ENCODE results near the gene ITPRID2. TPM values are rescaled to one million over a fixed set of nuclear protein-coding genes. Genes with fewer than 3 reads are reported as not detected.

Gene ITPRID2
- total and polyA plus RNA-seq, 2 of the 4 experiments (the other 2 are of a cell fraction), result 74.1 to 187 TPM

- no peaks in the 10 kb centered on the region for H4K20me1 ChIP-seq (ENCODE audit: insufficient read depth, low read length)
- intact Hi-C loops (cut with micrococcal nuclease) (no loop called here), dilution Hi-C loops (cut with HindIII; ENCODE audit: low sequenced_read_pairs, unreplicated experiment) (no loop called here), in situ Hi-C loops (cut with MboI; ENCODE audit: low sequenced_read_pairs) (no loop called here)
- no peak overlapping the region for H3K18ac ChIP-seq (ENCODE audit: low read depth, low read length)
- WGBS, 2 experiments (ENCODE audit: extremely low coverage in 2 of 2, insufficient read length in 1 of 2), result no CpG with 5 or more reads among the region's 1 CpG
- H3K56ac ChIP-seq (ENCODE audit: extremely low read depth, insufficient read depth, low read length), result no peak overlapping the region
- ATAC-seq (ENCODE audit: low read depth), result no peak
- no peak overlapping the region for H3K4me3 ChIP-seq (ENCODE audit: insufficient read depth, low read depth, low read length)
- DNase-seq, result no peak
- H2BK120ac ChIP-seq (ENCODE audit: low read depth, low read length), result no peak overlapping the region
- no peak overlapping the region for H3K4ac ChIP-seq (ENCODE audit: low read depth, low read length)
- no peaks in the 10 kb centered on the region for H3K9me1 ChIP-seq (ENCODE audit: insufficient read depth, low read length)
- H4K91ac ChIP-seq (ENCODE audit: insufficient read depth, low read depth, low read length), result no peak overlapping the region
- ChIA-PET POLR2A (ENCODE audit: unreplicated experiment) (no interaction called here), CTCF (interaction anchor here (0.6 kb wide), 1 partner anchor 1755 kb away, joined by 3 read pairs; no protein-coding TSS in a partner anchor)
- H2AK9ac ChIP-seq (replicated peaks; ENCODE audit: low read depth, low read length, poor library complexity), result no peak overlapping the region
- no peak overlapping the region for H3K14ac ChIP-seq (replicated peaks; ENCODE audit: low read depth, low read length)
- no peak overlapping the region for H2AFZ ChIP-seq (replicated peaks; ENCODE audit: low read length, poor library complexity)
- no TSS peak for BruUV-seq (replicated peaks)
- TF ChIP-seq CTCF (conservative IDR thresholded peaks at IDR 0.05; ENCODE audit: low read depth, low read length) (no peak), FOS (IDR thresholded peaks at IDR 0.05; ENCODE audit: low read depth, low read length) (no peak), RFX5 (IDR thresholded peaks at IDR 0.05; ENCODE audit: low read depth, low read length) (no peak)
- H3K27me3 ChIP-seq (ENCODE audit: control insufficient read depth, insufficient read depth, low read length), result no peaks in the 10 kb centered on the region
- H3K36me3 ChIP-seq (ENCODE audit: control insufficient read depth, insufficient read depth, low read length), result no peaks in the 10 kb centered on the region
- H3K9me3 ChIP-seq (ENCODE audit: control insufficient read depth, insufficient read depth, low read length), result no peaks in the 10 kb centered on the region
- no peak overlapping the region for H4K5ac ChIP-seq (ENCODE audit: low read depth, low read length)
- no peak overlapping the region for H2AK5ac ChIP-seq (ENCODE audit: low read depth, low read length)
- H4K8ac ChIP-seq (ENCODE audit: low read depth in 2 of 2, low read length in 2 of 2), result no peak overlapping the region
- H3K27ac ChIP-seq (ENCODE audit: insufficient read depth, low read length), result no peak overlapping the region
- no peak overlapping the region for H2BK5ac ChIP-seq (ENCODE audit: low read depth, low read length, poor library complexity, severe bottlenecking)
- H3K9ac ChIP-seq (ENCODE audit: low read depth, low read length), result no peak overlapping the region
- no peak overlapping the region for H3K23ac ChIP-seq (ENCODE audit: low read depth, low read length)
- H3K4me1 ChIP-seq (ENCODE audit: control insufficient read depth, insufficient read depth, low read length), result no peaks in the 10 kb centered on the region
- no peaks in the 10 kb centered on the region for H3K79me1 ChIP-seq (ENCODE audit: low read depth in 1 of 2, low read length in 2 of 2)
- H2BK20ac ChIP-seq (ENCODE audit: low read depth, low read length), result no peak overlapping the region
- no peak overlapping the region for H2BK15ac ChIP-seq (ENCODE audit: low read depth, low read length)
- no peak overlapping the region for H3K4me2 ChIP-seq (ENCODE audit: low read depth, low read length)
Measured at GRCh38 chr2:181844551-181845290, 46.8 kb upstream of the ITPRID2 start.

Measured in IMR-90 (cell line).